SK-N-SH (cell line): ENCODE results near the gene PRKAB2. TPM values are rescaled to one million over a fixed set of nuclear protein-coding genes. Genes with fewer than 3 reads are reported as not detected.
"Not testable (repeated sequence)": the region's sequence is repeated elsewhere in the genome, so short reads cannot be mapped to it uniquely, and the experiment has no call there.

Source experiments
- CTCF ChIA-PET: fragments of 300-600, 350-600 bp; formaldehyde crosslinking; extraction: SDS; loops from one replicate; lab custom pipeline; 2021; lab: Yijun Ruan, JAX
- POLR2A ChIA-PET: fragments of 350-600 bp; sonication (Branson Sonifier 250); formaldehyde crosslinking; extraction: SDS; loops from one replicate; lab custom pipeline; 2020; ENCODE audit warnings: antibody characterized with exemption, inconsistent platforms; lab: Yijun Ruan, JAX
- DNase-seq: peaks from one replicate; pipeline ENCODE4 v3.0.0; 2012
- H2AFZ ChIP-seq: fragments of 200-600 bp; sonication (generic); 2 replicates; pipeline ENCODE4 v1.8.1; 2016; ENCODE audit warnings: antibody characterized with exemption, mild to moderate bottlenecking, low read depth
- H3F3A ChIP-seq: fragments of 200-600 bp; sonication (generic); replicated peaks from 2 replicates; pipeline ENCODE3; 2016; ENCODE audit warnings: antibody characterized with exemption, mild to moderate bottlenecking; ENCODE audit not compliant: insufficient read depth
- H3K27ac ChIP-seq, 2 experiments: fragments of 200-500 bp in 1 of 2; fragments of 200-600 bp in 1 of 2; sonication (Bioruptor generic) in 1 of 2; sonication (generic), shearing (Covaris generic) in 1 of 2; 2 replicates each; pipeline versions ENCODE4 v1.5.1 to v1.6.1; 2014 to 2016; ENCODE audit warnings: low read depth in 2 of 2, inconsistent platforms in 1 of 2, low read length in 1 of 2, mild to moderate bottlenecking in 1 of 2, mixed read lengths in 1 of 2
- H3K27me3 ChIP-seq: fragments of 200-600 bp; sonication (generic), shearing (Covaris generic); 2 replicates; pipeline ENCODE4 v1.6.1; 2016; ENCODE audit warnings: mixed run types; ENCODE audit not compliant: insufficient read depth
- H3K36me3 ChIP-seq, 2 experiments: fragments of 200-500 bp in 1 of 2; fragments of 200-600 bp in 1 of 2; sonication (Bioruptor generic) in 1 of 2; sonication (generic) in 1 of 2; replicated peaks in 1 of 2; 2 replicates each; pipeline versions ENCODE3 to v1.5.1; 2014 to 2016; ENCODE audit warnings: low read length in 1 of 2, mild to moderate bottlenecking in 1 of 2; ENCODE audit not compliant: insufficient read depth in 2 of 2, control insufficient read depth in 1 of 2
- H3K4me1 ChIP-seq, 2 experiments: fragments of 200-500 bp in 1 of 2; fragments of 200-600 bp in 1 of 2; sonication (Bioruptor generic) in 1 of 2; sonication (generic), shearing (Covaris generic) in 1 of 2; 2 replicates each; pipeline versions ENCODE4 v1.5.1 to v1.6.1; 2014 to 2016; ENCODE audit warnings: low read depth in 1 of 2, low read length in 1 of 2, mixed run types in 1 of 2; ENCODE audit not compliant: insufficient read depth in 2 of 2, control insufficient read depth in 1 of 2
- H3K4me2 ChIP-seq: fragments of 200-600 bp; sonication (generic), shearing (Covaris generic); 2 replicates; pipeline ENCODE4 v1.6.1; 2017; ENCODE audit warnings: mixed run types
- H3K4me3 ChIP-seq, 2 experiments: fragments of 200-500 bp in 1 of 2; fragments of 200-600 bp in 1 of 2; sonication (Bioruptor generic) in 1 of 2; sonication (generic), shearing (Covaris generic) in 1 of 2; 2 replicates each; pipeline versions ENCODE4 v1.5.1 to v1.8.1; 2014 to 2016; ENCODE audit warnings: low read depth in 2 of 2, inconsistent platforms in 1 of 2, low read length in 1 of 2, mild to moderate bottlenecking in 1 of 2, mixed read lengths in 1 of 2, moderate library complexity in 1 of 2
- H3K79me2 ChIP-seq: fragments of 200-600 bp; sonication (generic); 2 replicates; pipeline ENCODE4 v1.8.1; 2017; ENCODE audit warnings: mild to moderate bottlenecking; ENCODE audit not compliant: insufficient read depth
- H3K9ac ChIP-seq: fragments of 200-600 bp; sonication (generic); 2 replicates; pipeline ENCODE4 v1.6.1; 2017; ENCODE audit warnings: mixed run types
- H3K9me2 ChIP-seq: fragments of 200-600 bp; sonication (generic); 2 replicates; pipeline ENCODE4 v1.6.1; 2017; ENCODE audit warnings: mixed run types
- H3K9me3 ChIP-seq: fragments of 200-600 bp; sonication (generic); 2 replicates; pipeline ENCODE4 v1.6.1; 2017; ENCODE audit warnings: mixed run types, mild to moderate bottlenecking, moderate library complexity
- H4K20me1 ChIP-seq: fragments of 200-600 bp; sonication (generic); 2 replicates; pipeline ENCODE4 v1.6.1; 2017; ENCODE audit warnings: mild to moderate bottlenecking, mixed run types; ENCODE audit not compliant: insufficient read depth
- CTCF ChIP-seq: fragments of 200-600 bp; sonication (generic); IDR thresholded peaks from 2 replicates; pipeline ENCODE4 v1.6.1; 2017; ENCODE audit warnings: antibody characterized with exemption, mild to moderate bottlenecking, moderate library complexity
- ELF1 ChIP-seq: IDR thresholded peaks from 2 replicates; pipeline ENCODE4 v1.4.0; 2012
- FOSL2 ChIP-seq: IDR thresholded peaks from 2 replicates; pipeline ENCODE4 v1.4.0; 2012; ENCODE audit warnings: low read depth, mild to moderate bottlenecking, moderate library complexity, borderline replicate concordance
- FOXJ3 ChIP-seq: sonication (generic); formaldehyde crosslinking; IDR thresholded peaks from 2 replicates; pipeline ENCODE4 v1.5.1; 2020; ENCODE audit warnings: mild to moderate bottlenecking, missing genetic modification reagents
- GATA2 ChIP-seq: sonication (generic); formaldehyde crosslinking; IDR thresholded peaks from 2 replicates; pipeline ENCODE4 v1.5.0; 2020; ENCODE audit warnings: mild to moderate bottlenecking, missing genetic modification reagents
- JUND ChIP-seq: IDR thresholded peaks from 2 replicates; pipeline ENCODE4 v1.4.0; 2012
- MAX ChIP-seq: IDR thresholded peaks from 2 replicates; pipeline ENCODE4 v1.4.0; 2012; ENCODE audit warnings: low read depth
- MXI1 ChIP-seq: IDR thresholded peaks from 2 replicates; pipeline ENCODE4 v1.6.1; 2012; ENCODE audit warnings: mild to moderate bottlenecking, low read depth, low read length, improper control_type of control experiment
- NFIC ChIP-seq: IDR thresholded peaks from 2 replicates; pipeline ENCODE4 v1.4.0; 2012; ENCODE audit warnings: borderline replicate concordance
- PBX3 ChIP-seq: IDR thresholded peaks from 2 replicates; pipeline ENCODE4; 2012
- RAD21 ChIP-seq: IDR thresholded peaks from 2 replicates; pipeline ENCODE4 v1.6.1; 2012; ENCODE audit warnings: mild to moderate bottlenecking, low read length
- RXRA ChIP-seq: IDR thresholded peaks from 2 replicates; pipeline ENCODE4 v1.4.0; 2012; ENCODE audit warnings: low read depth, mild to moderate bottlenecking, borderline replicate concordance
- SIN3A ChIP-seq: IDR thresholded peaks from 2 replicates; pipeline ENCODE4 v1.6.1; 2012; ENCODE audit warnings: low read depth, mild to moderate bottlenecking, low read length, moderate library complexity, borderline replicate concordance
- SMC3 ChIP-seq: IDR thresholded peaks from 2 replicates; pipeline ENCODE4 v1.6.1; 2012; ENCODE audit warnings: low read depth, low read length, improper control_type of control experiment
- TCF12 ChIP-seq: IDR thresholded peaks from 2 replicates; pipeline ENCODE4 v1.4.0; 2012
- TEAD4 ChIP-seq: IDR thresholded peaks from 2 replicates; pipeline ENCODE4 v1.4.0; 2012; ENCODE audit warnings: mild to moderate bottlenecking, borderline replicate concordance; ENCODE audit not compliant: insufficient read depth
- USF1 ChIP-seq: IDR thresholded peaks from 2 replicates; pipeline ENCODE4 v1.4.0; 2012; ENCODE audit warnings: low read depth, borderline replicate concordance
- YY1 ChIP-seq: IDR thresholded peaks from 2 replicates; pipeline ENCODE4 v1.4.0; 2012; ENCODE audit warnings: low read depth, mild to moderate bottlenecking
- ZBTB33 ChIP-seq: IDR thresholded peaks from 2 replicates; pipeline ENCODE4 v1.4.0; 2012; ENCODE audit warnings: low read depth, borderline replicate concordance
- WGBS: methylation state at CpG from one replicate; pipeline ENCODE4 v1.1.6; 2017; ENCODE audit warnings: low lambda C conversion rate; 5-methylcytosine and 5-hydroxymethylcytosine counted together
- polyA plus RNA-seq, 3 experiments: library from polyadenylated mRNA; depleted of rRNA; stranded (reverse); fragments of >200 nt; gene quantifications; 2 replicates each; pipeline ENCODE4 v1.2.3, GENCODE V29; 2012

PRKAB2 gene
- polyA plus RNA-seq, 1 of the 3 experiments (the other 2 are of a cell fraction) = 6.2 TPM

- 60% methylated on average over 4 of the region's 4 CpGs for WGBS
These were observed 29.0 kb upstream of the PRKAB2 start for GRCh38 chr1:147201276-147201675.

GRCh38 chr1:147197324-147197723 lies 25.1 kb upstream of the PRKAB2 start:
- DNase-seq, CTCF ChIA-PET, H4K20me1 ChIP-seq, H3K4me3 ChIP-seq, H3K27me3 ChIP-seq, H3K4me1 ChIP-seq, H3F3A ChIP-seq, H3K4me2 ChIP-seq, H3K27ac ChIP-seq, H2AFZ ChIP-seq, H3K9me2 ChIP-seq, H3K36me3 ChIP-seq, H3K9ac ChIP-seq, POLR2A ChIA-PET, H3K9me3 ChIP-seq, H3K79me2 ChIP-seq: not testable (repeated sequence)
- WGBS = 74% methylated on average over 3 of the region's 3 CpGs

More at GRCh38 chr1:147201276-147201675, 29.0 kb upstream of the PRKAB2 start:
- H3K4me3 ChIP-seq = no peak overlapping the region
- no peaks in the 10 kb centered on the region for H3K9me3 ChIP-seq
- H3K79me2 ChIP-seq = no peaks in the 10 kb centered on the region
- H2AFZ ChIP-seq = no peak overlapping the region
- no peaks in the 10 kb centered on the region for H4K20me1 ChIP-seq
- H3F3A ChIP-seq = no peaks in the 10 kb centered on the region
- H3K36me3 ChIP-seq = no peaks in the 10 kb centered on the region
- ChIA-PET POLR2A (no interaction called here), CTCF (interaction anchor here (1.3 to 1.4 kb wide), 2 partner anchors 28 to 41 kb away, joined by 3 to 4 read pairs; partner anchors contain the start of gene CHD1L)
- H3K4me2 ChIP-seq = no peak overlapping the region
- H3K27ac ChIP-seq = no peak overlapping the region
- TF ChIP-seq TCF12 (no peak), PBX3 (peak; percentile 16; the same call in 1 of the 2 replicates)
- no peaks in the 10 kb centered on the region for H3K4me1 ChIP-seq
- DNase-seq = no peak
- H3K9ac ChIP-seq = no peak overlapping the region
- no peaks in the 10 kb centered on the region for H3K27me3 ChIP-seq
- no peaks in the 10 kb centered on the region for H3K9me2 ChIP-seq

GRCh38 chr1:147189514-147189913 lies 17.2 kb upstream of the PRKAB2 start:
- CTCF ChIA-PET = no interaction called here
- no peak overlapping the region for H3K4me3 ChIP-seq
- WGBS = 92% methylated on average over 2 of the region's 2 CpGs

More at GRCh38 chr1:147189514-147189913, 17.2 kb upstream of the PRKAB2 start:
- H3K27me3 ChIP-seq = no peaks in the 10 kb centered on the region
- no peaks in the 10 kb centered on the region for H3K4me1 ChIP-seq
- TF ChIP-seq YY1 (no peak), ELF1 (no peak), SMC3 (no peak), MXI1 (no peak), TEAD4 (no peak), MAX (no peak), FOSL2 (no peak), ZBTB33 (no peak), USF1 (no peak), FOXJ3 (CRISPR knock-in tag) (no peak), SIN3A (no peak), NFIC (no peak), RXRA (no peak), CTCF (no peak), RAD21 (no peak), JUND (no peak), GATA2 (CRISPR knock-in tag) (no peak)
- no peak overlapping the region for H3K9ac ChIP-seq
- H3K9me3 ChIP-seq = no peaks in the 10 kb centered on the region
- H3K9me2 ChIP-seq = no peaks in the 10 kb centered on the region
- POLR2A ChIA-PET = no interaction called here
- H3K4me2 ChIP-seq = no peak overlapping the region
- no peak overlapping the region for H2AFZ ChIP-seq
- H3K36me3 ChIP-seq = no peaks in the 10 kb centered on the region
- no peak for DNase-seq
- no peak overlapping the region for H3K27ac ChIP-seq
- no peaks in the 10 kb centered on the region for H3F3A ChIP-seq
- no peaks in the 10 kb centered on the region for H3K79me2 ChIP-seq
- no peaks in the 10 kb centered on the region for H4K20me1 ChIP-seq
